GM18517 (cell line): ENCODE data around the gene PPP1R12C.
"Not testable (repeated sequence)": the region's sequence is repeated elsewhere in the genome, so short reads cannot be mapped to it uniquely, and the experiment has no call there.

Source experiments
- ATAC-seq: cut with Tn5 transposase; IDR thresholded peaks from one replicate; pipeline ENCODE4 v1.9.1; 2021; ENCODE audit warnings: mild to moderate bottlenecking, moderate library complexity; ENCODE audit not compliant: unreplicated experiment

Gene PPP1R12C

GRCh38 chr19:55112246-55112776 is 5.1 kb downstream of the PPP1R12C start:
- no peak for ATAC-seq

GRCh38 chr19:55111238-55111831 is 6.1 kb downstream of the PPP1R12C start:
- no peak for ATAC-seq

GRCh38 chr19:55109527-55110291 is 7.7 kb downstream of the PPP1R12C start:
- no peak for ATAC-seq

GRCh38 chr19:55107252-55107651 is 10.2 kb downstream of the PPP1R12C start:
- ATAC-seq = not testable (repeated sequence)

- no peak for ATAC-seq
These were observed 10.8 kb downstream of the PPP1R12C start for GRCh38 chr19:55106591-55106990.

GRCh38 chr19:55105237-55105636 is 12.2 kb downstream of the PPP1R12C start:
- no peak for ATAC-seq

GRCh38 chr19:55103190-55103589 is 14.2 kb downstream of the PPP1R12C start:
- ATAC-seq = no peak

- ATAC-seq = no peak
These were observed 16.2 kb downstream of the PPP1R12C start for GRCh38 chr19:55101261-55101660.

- no peak for ATAC-seq
These were observed 17.6 kb downstream of the PPP1R12C start for GRCh38 chr19:55099557-55100506.

GRCh38 chr19:55098716-55099556 is 18.5 kb downstream of the PPP1R12C start:
- no peak for ATAC-seq

- no peak for ATAC-seq
These were observed 19.3 kb downstream of the PPP1R12C start for GRCh38 chr19:55097864-55098715.

- no peak for ATAC-seq
These were observed 21.3 kb downstream of the PPP1R12C start for GRCh38 chr19:55096061-55096701.

GRCh38 chr19:55095260-55096060 is 22.0 kb downstream of the PPP1R12C start:
- ATAC-seq = no peak

GRCh38 chr19:55094456-55095259 is 22.8 kb downstream of the PPP1R12C start:
- ATAC-seq = no peak

- ATAC-seq = no peak
These were observed 24.8 kb downstream of the PPP1R12C start for GRCh38 chr19:55092423-55093318.

GRCh38 chr19:55091955-55092354 is 25.5 kb downstream of the PPP1R12C start:
- ATAC-seq = no peak
